GM10266 (cell line): ENCODE results near the gene PLCL2.
"Not testable (repeated sequence)": the region's sequence is repeated elsewhere in the genome, so short reads cannot be mapped to it uniquely, and the experiment has no call there.

Experiments used
- DNase-seq: peaks from one replicate; pipeline ENCODE4 v3.0.0; 2012; ENCODE audit errors: extremely low spot score
- TF ChIP-seq, protein P1 (sequence below): IDR thresholded peaks from 2 replicates; pipeline ENCODE4 v1.5.1; 2012; ENCODE audit warnings: mild to moderate bottlenecking, low read depth; ENCODE audit not compliant: control insufficient read depth, insufficient read depth; ENCODE audit errors: missing control alignments

The PLCL2 gene

DNA sequence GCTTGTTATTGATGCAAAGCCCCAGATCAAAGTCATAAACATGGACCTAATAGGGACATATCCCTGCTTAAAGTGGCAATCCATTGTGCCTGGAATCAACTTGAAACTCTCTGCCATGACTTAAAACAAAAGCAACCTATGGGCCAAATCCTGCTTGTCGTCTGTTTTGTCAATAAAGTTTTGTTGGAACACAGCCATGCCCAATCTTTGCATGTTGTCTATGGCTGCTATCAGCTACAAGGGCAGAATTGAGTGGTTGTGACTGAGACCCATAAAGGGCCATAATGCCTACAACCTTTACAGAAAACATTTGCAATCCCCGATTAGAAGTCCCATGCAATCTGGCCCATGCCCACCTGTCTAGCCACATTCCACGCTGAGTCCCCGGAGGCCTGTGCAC lies 235.4 kb downstream of the PLCL2 start:
- DNase-seq = no peak
- TF ChIP-seq, protein P1, sequence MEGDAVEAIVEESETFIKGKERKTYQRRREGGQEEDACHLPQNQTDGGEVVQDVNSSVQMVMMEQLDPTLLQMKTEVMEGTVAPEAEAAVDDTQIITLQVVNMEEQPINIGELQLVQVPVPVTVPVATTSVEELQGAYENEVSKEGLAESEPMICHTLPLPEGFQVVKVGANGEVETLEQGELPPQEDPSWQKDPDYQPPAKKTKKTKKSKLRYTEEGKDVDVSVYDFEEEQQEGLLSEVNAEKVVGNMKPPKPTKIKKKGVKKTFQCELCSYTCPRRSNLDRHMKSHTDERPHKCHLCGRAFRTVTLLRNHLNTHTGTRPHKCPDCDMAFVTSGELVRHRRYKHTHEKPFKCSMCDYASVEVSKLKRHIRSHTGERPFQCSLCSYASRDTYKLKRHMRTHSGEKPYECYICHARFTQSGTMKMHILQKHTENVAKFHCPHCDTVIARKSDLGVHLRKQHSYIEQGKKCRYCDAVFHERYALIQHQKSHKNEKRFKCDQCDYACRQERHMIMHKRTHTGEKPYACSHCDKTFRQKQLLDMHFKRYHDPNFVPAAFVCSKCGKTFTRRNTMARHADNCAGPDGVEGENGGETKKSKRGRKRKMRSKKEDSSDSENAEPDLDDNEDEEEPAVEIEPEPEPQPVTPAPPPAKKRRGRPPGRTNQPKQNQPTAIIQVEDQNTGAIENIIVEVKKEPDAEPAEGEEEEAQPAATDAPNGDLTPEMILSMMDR = no peak

DNA sequence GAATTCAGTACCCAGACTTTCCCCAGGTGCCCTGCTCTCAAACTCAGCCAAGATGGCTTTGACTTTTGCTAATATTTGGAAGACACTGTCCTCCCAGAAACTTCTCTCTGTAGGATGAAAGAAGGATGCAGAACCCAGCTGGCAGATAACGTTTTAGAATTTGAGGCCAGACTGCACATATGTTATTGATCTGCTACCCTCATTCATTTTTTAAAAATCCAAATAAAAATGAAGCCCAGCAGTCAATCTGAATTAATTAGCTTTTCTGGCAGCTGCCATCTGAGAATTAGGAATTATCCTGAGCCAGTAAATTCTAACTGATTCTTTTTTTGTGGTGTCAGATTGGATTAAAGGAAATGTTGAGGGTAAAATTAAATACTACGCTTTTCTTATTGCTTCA lies 236.6 kb downstream of the PLCL2 start:
- DNase-seq = no peak
- TF ChIP-seq, protein P1 = no peak

GRCh38 chr3:17122758-17123157 lies 238.0 kb downstream of the PLCL2 start:
- TF ChIP-seq, protein P1 = no peak
- no peak for DNase-seq

GRCh38 chr3:17125738-17126442 lies 241.1 kb downstream of the PLCL2 start:
- TF ChIP-seq, protein P1 = no peak
- no peak for DNase-seq

- not testable (repeated sequence) for DNase-seq
These were observed 243.9 kb downstream of the PLCL2 start for GRCh38 chr3:17128671-17129070.

- no peak for DNase-seq
- TF ChIP-seq, protein P1 = no peak
These were observed 244.8 kb downstream of the PLCL2 start for GRCh38 chr3:17129556-17129955.

DNA sequence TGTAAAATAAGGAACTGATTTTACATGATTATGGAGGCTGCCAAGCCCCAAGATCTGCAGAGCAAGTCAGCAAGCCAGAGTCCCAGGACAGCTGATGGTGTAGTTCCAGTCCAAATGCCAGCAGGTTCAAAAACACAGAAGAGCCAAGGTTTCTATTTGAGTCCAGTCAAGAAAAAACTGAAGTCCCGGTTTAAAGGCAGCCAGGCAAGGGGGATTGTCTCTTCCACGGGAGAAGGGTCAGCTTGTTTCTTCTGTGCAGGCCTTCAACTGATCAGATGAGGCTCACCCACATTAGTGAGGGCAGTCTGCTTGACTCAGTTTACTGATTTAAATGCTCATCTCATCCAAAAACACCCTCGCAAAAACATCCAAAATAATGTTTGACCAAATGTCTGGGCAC lies 246.2 kb downstream of the PLCL2 start:
- TF ChIP-seq, protein P1 = no peak
- DNase-seq = no peak

- TF ChIP-seq, protein P1 = no peak
- no peak for DNase-seq
These were observed 247.7 kb downstream of the PLCL2 start for GRCh38 chr3:17132286-17133115.
